GM12891 (cell line): ENCODE results near the gene PTPRCAP.

Experiments
- POLR2A ChIP-seq: IDR thresholded peaks from 2 replicates; pipeline ENCODE4 v1.6.1; 2011; ENCODE audit warnings: low read depth, low read length, control low read depth
- POLR2AphosphoS5 ChIP-seq: IDR thresholded peaks from 2 replicates; pipeline ENCODE4 v1.6.1; 2011; ENCODE audit warnings: low read depth, low read length, control low read depth
- POU2F2 ChIP-seq: IDR thresholded peaks from 2 replicates; pipeline ENCODE4 v1.6.1; 2011; ENCODE audit warnings: low read depth, mild to moderate bottlenecking, control low read depth, low read length, moderate library complexity
- TAF1 ChIP-seq: IDR thresholded peaks from 2 replicates; pipeline ENCODE4 v1.6.1; 2011; ENCODE audit warnings: low read depth, low read length, control low read depth

- peak; percentile 34; the same call in 1 of the 2 replicates for TF ChIP-seq POLR2A
- TF ChIP-seq POU2F2, result no peak
- TF ChIP-seq POLR2AphosphoS5, result 0 out of 2 replicates have a peak, but pooled peaks have one; percentile 24
- TF ChIP-seq TAF1, result no peak
Observed at GRCh38 chr11:67397536-67397935, 39.9 kb downstream of the PTPRCAP start.
